IPS DF 19.7 (cell line): ENCODE measurements around the gene TBC1D2B.

Experiments
- DNase-seq: peaks from one replicate; pipeline ENCODE4 v3.0.0-alpha.2; 2013; ENCODE audit warnings: low read depth, low spot score

Gene TBC1D2B

DNA sequence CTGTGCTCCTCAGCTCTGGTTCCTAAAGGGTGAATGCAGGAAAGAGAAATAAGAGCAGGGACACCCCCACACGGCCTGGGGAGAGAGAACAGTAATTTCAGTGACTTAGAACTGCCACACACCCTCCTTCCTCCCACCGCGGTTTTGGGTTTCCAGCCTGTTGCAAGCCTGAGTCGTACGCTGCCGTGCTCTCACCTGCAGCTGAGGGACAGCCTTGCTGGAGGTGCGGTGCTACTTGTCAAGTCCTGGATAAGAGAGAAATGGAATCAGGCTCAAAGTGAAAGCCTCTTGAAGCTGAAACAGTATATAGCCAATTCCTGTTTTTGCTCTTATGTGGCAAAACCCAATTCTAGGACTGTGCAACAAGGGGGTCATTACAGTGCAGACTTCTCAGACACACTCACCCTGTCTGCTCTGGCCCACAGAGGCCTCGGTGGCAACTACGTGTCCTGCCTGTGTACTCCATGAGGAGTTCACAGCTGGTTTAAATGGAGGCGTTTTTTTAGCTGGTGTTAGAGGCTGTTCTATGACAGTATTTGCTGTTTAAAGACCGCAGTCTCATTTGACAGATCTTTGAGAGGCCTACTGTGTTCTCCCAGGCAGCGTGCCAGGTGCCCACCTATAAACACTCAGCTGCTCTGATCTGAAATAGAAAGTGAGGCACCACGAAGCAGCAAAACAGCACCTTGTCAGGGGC, 42.9 kb downstream of the TBC1D2B start:
- DNase-seq = no peak

- DNase-seq = no peak
These were observed 43.6 kb downstream of the TBC1D2B start for GRCh38 chr15:78033864-78034263.

DNA sequence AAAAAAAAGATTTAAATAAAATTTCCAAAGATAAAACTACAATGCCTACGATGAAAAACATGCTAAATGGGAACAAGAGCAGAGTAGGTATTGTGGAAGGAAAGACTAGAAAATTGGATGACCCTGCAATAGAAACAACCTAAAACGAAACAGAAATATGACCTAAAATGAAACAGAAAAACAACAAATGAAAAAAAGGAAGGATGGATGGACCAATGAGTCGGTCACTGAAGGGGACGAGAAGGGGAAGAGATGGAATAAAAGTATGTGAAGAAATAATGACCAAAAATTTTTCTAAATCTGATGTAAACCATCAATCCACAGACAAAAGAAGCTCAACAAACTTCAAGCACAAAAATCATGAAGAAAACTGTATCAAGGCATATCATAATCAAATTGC, 44.8 kb downstream of the TBC1D2B start:
- no peak for DNase-seq

- DNase-seq = no peak
These were observed 52.6 kb downstream of the TBC1D2B start for GRCh38 chr15:78024883-78025282.

- no peak for DNase-seq
These were observed 53.0 kb downstream of the TBC1D2B start for GRCh38 chr15:78024519-78024870.

GRCh38 chr15:78023865-78024518, 53.5 kb downstream of the TBC1D2B start:
- no peak for DNase-seq

DNA sequence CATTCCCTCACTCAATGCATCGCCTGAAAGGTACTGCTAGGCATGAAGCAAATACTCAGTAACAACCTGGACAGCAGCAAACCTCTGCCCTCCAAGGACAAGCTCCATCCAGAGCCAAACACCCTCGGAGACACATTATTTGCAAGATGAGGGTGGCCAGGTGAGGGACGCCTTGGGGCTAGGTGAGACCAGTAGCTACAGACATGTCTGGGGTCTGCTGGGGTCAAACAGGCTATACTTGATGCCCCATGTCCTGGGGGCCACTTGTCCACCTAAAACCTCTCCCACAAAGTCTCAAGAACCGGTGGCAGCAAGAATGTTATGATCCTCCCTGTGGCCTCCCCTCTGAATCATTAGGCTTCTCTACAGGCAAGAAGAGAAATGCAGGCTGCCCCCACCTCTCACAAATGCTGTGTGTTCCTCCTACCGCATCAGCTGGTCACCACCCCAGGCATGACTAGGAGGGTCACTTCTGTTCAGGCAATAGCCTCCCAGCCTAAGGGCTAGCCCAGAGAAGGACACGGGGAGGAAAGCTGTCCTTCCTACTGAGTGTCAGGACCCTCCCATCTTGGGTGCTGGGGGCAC, 54.3 kb downstream of the TBC1D2B start:
- DNase-seq = no peak

DNA sequence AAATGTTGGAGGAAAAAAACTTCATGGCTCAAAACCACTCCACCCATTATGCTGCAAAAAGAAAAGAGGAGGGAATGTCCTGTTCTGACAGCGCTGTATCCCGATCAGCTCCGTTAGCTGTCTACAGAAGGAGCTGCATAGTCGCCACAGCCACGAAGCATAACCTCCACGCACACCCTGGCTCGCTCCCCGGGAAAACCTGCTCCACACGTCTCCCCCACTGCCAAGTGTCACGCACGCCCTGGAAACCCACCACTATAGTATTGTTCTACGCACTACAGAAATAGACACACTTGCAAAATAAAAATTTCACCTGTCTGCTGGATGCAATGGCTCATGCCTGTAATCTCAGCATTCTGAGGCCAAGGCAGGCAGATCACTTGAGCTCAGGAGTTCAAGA, 55.8 kb downstream of the TBC1D2B start:
- DNase-seq = no peak

DNA sequence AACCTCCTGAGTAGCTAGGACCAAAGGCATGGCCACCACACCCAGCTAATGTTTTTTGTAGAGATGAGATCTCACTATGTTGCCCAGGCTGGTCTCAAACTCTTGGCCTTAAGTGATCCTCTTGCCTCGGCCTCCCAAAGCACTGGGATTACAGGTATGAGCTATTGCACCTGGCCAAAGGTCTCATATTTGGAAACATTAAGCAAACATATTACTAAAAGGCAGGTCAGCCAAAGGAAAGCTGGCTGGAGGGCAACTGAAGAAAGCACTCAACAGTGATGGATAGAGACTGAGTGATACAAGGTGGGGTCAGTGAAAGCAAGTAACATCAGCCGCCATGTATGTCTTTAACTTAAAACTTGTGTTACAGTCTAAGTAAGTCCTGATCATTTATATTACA, 57.5 kb downstream of the TBC1D2B start:
- DNase-seq = no peak

DNA sequence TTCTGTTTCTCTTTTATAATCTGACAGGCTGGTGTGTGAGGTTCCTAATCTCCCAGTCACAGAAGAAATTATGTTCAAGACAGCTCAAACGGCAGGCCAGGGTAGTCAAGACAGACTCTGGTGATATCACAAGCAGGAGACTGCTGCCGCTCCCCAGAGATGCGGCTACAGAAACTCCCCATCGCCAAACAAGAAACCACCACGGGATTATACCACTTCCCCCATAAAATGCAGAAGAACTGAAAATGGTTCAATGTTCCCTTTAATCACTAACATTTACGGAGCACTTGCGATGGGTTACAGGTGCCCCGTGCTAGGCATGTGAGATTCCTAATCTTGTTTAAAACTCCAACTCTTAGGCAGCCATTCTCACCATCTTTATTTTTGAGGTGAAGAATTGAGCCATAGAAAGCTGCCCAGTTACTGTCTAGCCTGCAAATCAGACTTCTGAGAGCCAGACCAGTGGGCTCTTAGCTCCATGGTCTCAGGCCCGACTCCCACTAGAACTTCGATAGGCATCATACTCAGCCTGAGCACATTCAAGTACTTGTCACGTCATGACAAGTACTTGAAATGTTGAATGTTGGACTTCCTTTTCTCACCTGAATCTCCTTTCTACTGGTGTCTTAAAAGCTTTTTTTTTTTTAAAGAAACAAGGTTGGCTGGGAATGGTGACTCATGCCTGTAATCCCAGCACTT, 58.4 kb downstream of the TBC1D2B start:
- no peak for DNase-seq

DNA sequence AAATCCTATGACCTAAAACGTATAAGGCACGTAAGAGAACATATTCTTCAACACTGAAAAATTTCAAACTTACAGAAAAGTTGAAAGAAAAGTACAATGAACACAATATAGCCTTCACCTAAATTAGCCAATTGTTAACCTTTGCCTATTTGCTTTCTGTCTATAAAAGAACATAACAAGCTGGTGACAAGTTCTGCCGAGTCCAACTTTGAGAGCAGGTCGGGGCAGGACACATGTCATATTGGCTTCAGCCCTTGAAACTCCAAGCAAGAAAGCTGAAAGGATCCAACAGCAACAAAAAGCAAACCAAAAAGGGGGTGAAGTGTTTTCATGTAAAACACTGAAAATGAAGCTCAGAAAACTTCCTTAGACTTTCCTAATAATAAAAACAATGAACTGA, 59.1 kb downstream of the TBC1D2B start:
- no peak for DNase-seq

DNA sequence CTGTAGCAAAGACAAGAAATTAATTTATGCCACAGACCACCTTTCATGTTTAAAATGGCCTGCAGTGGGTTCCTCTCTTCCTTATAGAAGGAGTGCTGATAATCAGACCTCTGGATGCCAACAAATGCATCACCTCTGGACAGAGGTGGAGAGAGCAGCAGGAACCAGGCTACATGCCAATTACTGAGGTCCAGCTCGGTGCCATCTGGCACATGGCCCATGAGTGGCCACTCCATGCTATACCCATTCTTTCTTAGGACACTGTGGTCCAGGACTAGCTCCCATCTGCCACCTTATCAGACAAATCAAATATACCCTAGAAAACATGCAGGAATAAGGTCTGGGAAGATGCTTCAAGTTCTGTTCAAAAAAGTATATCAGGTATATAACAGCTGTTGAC, 60.7 kb downstream of the TBC1D2B start:
- no peak for DNase-seq

GRCh38 chr15:78012643-78013077, 64.9 kb downstream of the TBC1D2B start:
- no peak for DNase-seq

- DNase-seq = no peak
These were observed 67.4 kb downstream of the TBC1D2B start for GRCh38 chr15:78010067-78010466.

GRCh38 chr15:78007964-78008886, 69.3 kb downstream of the TBC1D2B start:
- no peak for DNase-seq

GRCh38 chr15:78007211-78007931, 70.1 kb downstream of the TBC1D2B start:
- DNase-seq = no peak

GRCh38 chr15:78006567-78007205, 70.8 kb downstream of the TBC1D2B start:
- no peak for DNase-seq

- no peak for DNase-seq
These were observed 72.4 kb downstream of the TBC1D2B start for GRCh38 chr15:78004919-78005634.

DNA sequence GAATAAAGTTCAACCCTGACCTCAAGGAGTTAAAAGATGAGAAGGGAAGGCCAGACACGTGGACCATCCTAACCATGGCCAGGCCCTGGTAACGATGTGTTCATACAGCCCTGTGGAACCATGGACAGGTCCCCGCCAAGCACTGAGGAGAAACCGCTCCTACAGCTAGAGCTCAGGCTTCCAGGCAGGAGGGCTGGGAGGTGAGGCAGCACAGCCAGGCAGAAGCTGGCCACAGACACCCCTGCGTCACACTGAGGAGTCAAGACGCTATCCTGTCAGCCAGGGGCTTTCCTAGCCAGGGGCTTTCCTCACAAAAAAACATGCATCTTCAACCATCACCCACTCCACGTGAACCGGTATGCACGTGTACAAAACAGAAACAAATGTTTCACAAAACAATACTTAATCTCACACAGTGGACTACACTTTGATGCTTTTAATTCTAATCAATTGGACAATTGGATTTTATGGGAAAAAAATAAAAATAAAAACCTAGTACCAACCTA, 73.2 kb downstream of the TBC1D2B start:
- no peak for DNase-seq
